PC-3 (cell line): ENCODE measurements around the gene VPS8. TPM values are rescaled to one million over a fixed set of nuclear protein-coding genes. Genes with fewer than 3 reads are reported as not detected.

ENCODE experiments used
- ATAC-seq: fragments of 200-7000 bp; cut with Tn5 transposase; 2 replicates; pipeline ENCODE4 v1.9.1; 2020; ENCODE audit warnings: mild to moderate bottlenecking, moderate library complexity
- BruUV-seq: library from RNA; stranded (reverse); fragments of 400-500 nt; replicated peaks from 2 replicates; lab custom pipeline; 2021; lab: Mats Ljungman, UMichigan
- CTCF ChIA-PET: fragments of 300-600 bp; sonication (Branson Sonifier 250); formaldehyde crosslinking; loops from one replicate; lab custom pipeline; 2022; ENCODE audit warnings: antibody characterized with exemption; lab: Charles Lee
- POLR2A ChIA-PET: fragments of 300-600 bp; sonication (Branson Sonifier 250); formaldehyde crosslinking; loops from one replicate; lab custom pipeline; 2022; ENCODE audit warnings: antibody characterized with exemption; ENCODE audit not compliant: unreplicated experiment; lab: Charles Lee
- DNase-seq: peaks from one replicate; pipeline ENCODE4 v3.0.0-alpha.2; 2015
- H2AFZ ChIP-seq: fragments of 300-600 bp; sonication (generic); 2 replicates; pipeline ENCODE4 v1.6.0; 2016; ENCODE audit warnings: antibody characterized with exemption, low read length
- H3F3A ChIP-seq: fragments of 300-600 bp; sonication (generic); one replicate; pipeline ENCODE4 v1.6.0; 2017; ENCODE audit warnings: antibody characterized with exemption, low read length, control low read depth, mild to moderate bottlenecking; ENCODE audit not compliant: unreplicated experiment
- H3K27ac ChIP-seq: fragments of 300-600 bp; sonication (generic); 2 replicates; pipeline ENCODE4 v1.5.1; 2016; ENCODE audit warnings: mild to moderate bottlenecking, low read length
- H3K27me3 ChIP-seq: fragments of 300-600 bp; sonication (generic); 2 replicates; pipeline ENCODE4 v1.6.1; 2016; ENCODE audit warnings: low read length, mixed read lengths
- H3K36me3 ChIP-seq: fragments of 300-600 bp; sonication (generic); 2 replicates; pipeline ENCODE4 v1.6.1; 2016; ENCODE audit warnings: low read depth, mixed run types, low read length, mixed read lengths
- H3K4me1 ChIP-seq: fragments of 300-600 bp; sonication (generic); 2 replicates; pipeline ENCODE4 v1.5.1; 2016; ENCODE audit warnings: low read length; ENCODE audit not compliant: insufficient read depth
- H3K4me2 ChIP-seq: fragments of 300-600 bp; sonication (generic); 2 replicates; pipeline ENCODE4 v1.6.0; 2016; ENCODE audit warnings: low read length
- H3K4me3 ChIP-seq: fragments of 300-600 bp; sonication (generic); 2 replicates; pipeline ENCODE4 v1.5.1; 2016; ENCODE audit warnings: mild to moderate bottlenecking, low read length, mixed read lengths
- H3K79me2 ChIP-seq: fragments of 300-600 bp; sonication (generic); 2 replicates; pipeline ENCODE4 v1.6.1; 2017; ENCODE audit warnings: low read length, mixed read lengths
- H3K9ac ChIP-seq: fragments of 300-600 bp; sonication (generic); 2 replicates; pipeline ENCODE4 v1.6.0; 2016; ENCODE audit warnings: mild to moderate bottlenecking, low read length
- H3K9me2 ChIP-seq: fragments of 300-600 bp; sonication (generic); replicated peaks from 2 replicates; pipeline ENCODE4 v1.6.1; 2016; ENCODE audit warnings: mixed run types, low read length, mixed read lengths
- H3K9me3 ChIP-seq: fragments of 300-600 bp; sonication (generic); 2 replicates; pipeline ENCODE4 v1.6.1; 2016; ENCODE audit warnings: low read length, mixed read lengths
- H4K20me1 ChIP-seq: fragments of 300-600 bp; sonication (generic); 2 replicates; pipeline ENCODE4 v1.6.1; 2016; ENCODE audit warnings: low read length, mixed read lengths
- CTCF ChIP-seq: fragments of 300-600 bp; sonication (generic); conservative IDR thresholded peaks from 2 replicates; pipeline ENCODE4 v1.5.1; 2017; ENCODE audit warnings: antibody characterized with exemption, low read depth, mild to moderate bottlenecking, low read length
- EZH2 ChIP-seq: fragments of 300-600 bp; sonication (generic); IDR thresholded peaks from one replicate; pipeline ENCODE4 v1.6.1; 2017; ENCODE audit warnings: antibody characterized with exemption, mild to moderate bottlenecking, low read length; ENCODE audit not compliant: unreplicated experiment
- EZH2phosphoT487 ChIP-seq: fragments of 300-600 bp; sonication (generic); IDR thresholded peaks from 2 replicates; pipeline ENCODE4 v1.6.1; 2018; ENCODE audit warnings: mild to moderate bottlenecking, antibody characterized with exemption, low read length, borderline replicate concordance
- intact Hi-C: fragments of 100-400 bp; cut with micrococcal nuclease; formaldehyde crosslinking; loops from 2 replicates; pipeline ENCODE4 v1.9.0; 2023
- total RNA-seq: library from RNA; depleted of rRNA; stranded (reverse); fragments of >200 nt; gene quantifications from 2 replicates; pipeline ENCODE4 v1.2.3, GENCODE V29; 2014

The VPS8 gene
- total RNA-seq, 1 experiment from 2014 or later, result 38.0 TPM

GRCh38 chr3:184942735-184943134 lies 130.8 kb downstream of the VPS8 start:
- Histone ChIP-seq H3K9me3 (no peaks in the 10 kb centered on the region), H4K20me1 (no peaks in the 10 kb centered on the region), H3K36me3 (peaks cover 3% of the 10 kb centered on the region; the same call in 1 of the 2 replicates), H3K9ac (no peak overlapping the region), H3K4me3 (no peak overlapping the region), H3F3A (no peaks in the 10 kb centered on the region), H3K27ac (no peak overlapping the region), H3K27me3 (no peaks in the 10 kb centered on the region), H3K79me2 (no peaks in the 10 kb centered on the region), H3K9me2 (no peaks in the 10 kb centered on the region), H3K4me1 (no peaks in the 10 kb centered on the region), H3K4me2 (no peak overlapping the region), H2AFZ (no peak overlapping the region)
- ATAC-seq (no peak), DNase-seq (no peak)
- intact Hi-C loops, result no loop called here
- TF ChIP-seq EZH2phosphoT487 (no peak), EZH2 (no peak), CTCF (no peak)
- ChIA-PET POLR2A (no interaction called here), CTCF (no interaction called here)
- BruUV-seq, result no TSS peak

GRCh38 chr3:184944241-184944640 lies 132.3 kb downstream of the VPS8 start:
- Histone ChIP-seq H3K4me3 (no peak overlapping the region), H3K79me2 (no peaks in the 10 kb centered on the region), H3K27ac (no peak overlapping the region), H3K4me2 (no peak overlapping the region), H3K36me3 (peaks cover 3% of the 10 kb centered on the region; the same call in 1 of the 2 replicates), H3K9me3 (no peaks in the 10 kb centered on the region), H4K20me1 (no peaks in the 10 kb centered on the region), H3F3A (no peaks in the 10 kb centered on the region), H2AFZ (no peak overlapping the region), H3K27me3 (no peaks in the 10 kb centered on the region), H3K9me2 (no peaks in the 10 kb centered on the region), H3K4me1 (no peaks in the 10 kb centered on the region), H3K9ac (no peak overlapping the region)
- TF ChIP-seq EZH2phosphoT487 (no peak), EZH2 (no peak), CTCF (no peak)
- CTCF ChIA-PET, result no interaction called here
- no peak for DNase-seq
- POLR2A ChIA-PET, result no interaction called here
- BruUV-seq, result no TSS peak
- no peak for ATAC-seq
- intact Hi-C loops, result no loop called here

- no peak overlapping the region for H3K9ac ChIP-seq
- 0 out of 2 replicates have a peak, but pooled peaks cover 3% of the 10 kb centered on the region for H3K36me3 ChIP-seq
- H3K9me3 ChIP-seq, result no peaks in the 10 kb centered on the region
- TF ChIP-seq CTCF (no peak), EZH2phosphoT487 (no peak), EZH2 (no peak)
- no peaks in the 10 kb centered on the region for H3K9me2 ChIP-seq
- no peak overlapping the region for H2AFZ ChIP-seq
- H4K20me1 ChIP-seq, result no peaks in the 10 kb centered on the region
- intact Hi-C loops, result no loop called here
- BruUV-seq, result no TSS peak
- DNase-seq (no peak), ATAC-seq (no peak)
- no peaks in the 10 kb centered on the region for H3K4me1 ChIP-seq
- H3K27ac ChIP-seq, result no peak overlapping the region
- no peaks in the 10 kb centered on the region for H3K27me3 ChIP-seq
- CTCF ChIA-PET, result no interaction called here
- H3K79me2 ChIP-seq, result no peaks in the 10 kb centered on the region
- no peak overlapping the region for H3K4me2 ChIP-seq
- POLR2A ChIA-PET, result interaction anchor here (0.6 kb wide), 1 partner anchor 83 kb away, joined by 5 read pairs; no protein-coding TSS in a partner anchor
- no peaks in the 10 kb centered on the region for H3F3A ChIP-seq
- no peak overlapping the region for H3K4me3 ChIP-seq
Measured at GRCh38 chr3:184945886-184946625, 134.1 kb downstream of the VPS8 start.
